Cardiac muscle cell (in vitro differentiated cells and primary cell): ENCODE results near the gene LRFN3. TPM values are rescaled to one million over a fixed set of nuclear protein-coding genes. Genes with fewer than 3 reads are reported as not detected.

ENCODE experiments used
- DNase-seq, 2 donors: peaks; one replicate each; pipeline versions ENCODE4 v3.0.0 to v3.0.0-alpha.2; 2010 to 2017; ENCODE audit warnings: low read depth in 1 of 2, low spot score in 1 of 2
- H3K27ac ChIP-seq: fragments of 200-600 bp; sonication (generic); 2 replicates; pipeline ENCODE4 v1.5.1; 2016
- H3K27me3 ChIP-seq: fragments of 200-600 bp; sonication (generic); 2 replicates; pipeline ENCODE4 v1.6.0; 2016; ENCODE audit warnings: control low read depth
- H3K36me3 ChIP-seq: fragments of 200-600 bp; sonication (generic); 2 replicates; pipeline ENCODE4 v1.5.1; 2016; ENCODE audit warnings: control low read depth
- H3K4me1 ChIP-seq: fragments of 200-600 bp; sonication (generic); 2 replicates; pipeline ENCODE4 v1.8.1; 2017; ENCODE audit warnings: low read depth, mild to moderate bottlenecking, mixed run types
- H3K4me3 ChIP-seq: fragments of 200-600 bp; sonication (generic); 2 replicates; pipeline ENCODE4 v1.5.1; 2016; ENCODE audit warnings: mild to moderate bottlenecking
- H3K9me3 ChIP-seq: fragments of 200-600 bp; sonication (generic); 2 replicates; pipeline ENCODE4 v1.5.1; 2017; ENCODE audit warnings: low read depth, mild to moderate bottlenecking, control low read depth
- CTCF ChIP-seq: IDR thresholded peaks from 2 replicates; pipeline ENCODE4 v1.5.1; 2012; ENCODE audit warnings: low read depth, mild to moderate bottlenecking, low read length
- polyA plus RNA-seq: library from polyadenylated mRNA; unstranded; fragments of >200 nt; fragmentation: Nextera tagmentation; extraction: Ambion mirVana; gene quantifications from 2 replicates; pipeline ENCODE4 v1.2.1, GENCODE V29; 2016
- total RNA-seq: library from RNA; depleted of rRNA; stranded (reverse); fragments of >200 nt; gene quantifications from 2 replicates; pipeline ENCODE4 v1.2.3, GENCODE V29; 2016

Gene LRFN3
- total and polyA plus RNA-seq, 2 experiments from 2014 or later, result 14.3 to 16.0 TPM

GRCh38 chr19:35894342-35894741 lies 41.8 kb upstream of the LRFN3 start:
- Histone ChIP-seq H3K27ac (no peak overlapping the region), H3K9me3 (no peaks in the 10 kb centered on the region), H3K36me3 (peaks cover 12% of the 10 kb centered on the region), H3K27me3 (no peaks in the 10 kb centered on the region), H3K4me3 (no peak overlapping the region), H3K4me1 (no peaks in the 10 kb centered on the region)
- DNase-seq, result no peak
- TF ChIP-seq CTCF, result no peak

GRCh38 chr19:35895911-35896642 lies 40.1 kb upstream of the LRFN3 start:
- DNase-seq, result no peak
- no peaks in the 10 kb centered on the region for H3K27me3 ChIP-seq

GRCh38 chr19:35896643-35897040 lies 39.5 kb upstream of the LRFN3 start:
- H3K27ac ChIP-seq, result no peak overlapping the region
- H3K36me3 ChIP-seq, result peaks cover 6% of the 10 kb centered on the region
- no peaks in the 10 kb centered on the region for H3K27me3 ChIP-seq
- DNase-seq, result no peak
- no peaks in the 10 kb centered on the region for H3K9me3 ChIP-seq
- TF ChIP-seq CTCF, result no peak
- H3K4me1 ChIP-seq, result no peaks in the 10 kb centered on the region
- no peak overlapping the region for H3K4me3 ChIP-seq

More at GRCh38 chr19:35895911-35896642, 40.1 kb upstream of the LRFN3 start:
- TF ChIP-seq CTCF, result no peak
- peaks cover 6% of the 10 kb centered on the region for H3K36me3 ChIP-seq
- no peak overlapping the region for H3K4me3 ChIP-seq
- H3K27ac ChIP-seq, result no peak overlapping the region
- no peaks in the 10 kb centered on the region for H3K9me3 ChIP-seq
- no peaks in the 10 kb centered on the region for H3K4me1 ChIP-seq

GRCh38 chr19:35897706-35898451 lies 38.3 kb upstream of the LRFN3 start:
- no peak overlapping the region for H3K27ac ChIP-seq
- no peak for TF ChIP-seq CTCF
- H3K4me1 ChIP-seq, result no peaks in the 10 kb centered on the region
- DNase-seq, result no peak
- H3K4me3 ChIP-seq, result no peak overlapping the region
- H3K27me3 ChIP-seq, result no peaks in the 10 kb centered on the region
- no peaks in the 10 kb centered on the region for H3K9me3 ChIP-seq
- peaks cover 6% of the 10 kb centered on the region for H3K36me3 ChIP-seq

GRCh38 chr19:35898499-35898809 lies 37.7 kb upstream of the LRFN3 start:
- Histone ChIP-seq H3K36me3 (peaks cover 6% of the 10 kb centered on the region), H3K4me3 (peak overlapping the region; percentile 86), H3K27me3 (no peaks in the 10 kb centered on the region), H3K4me1 (no peaks in the 10 kb centered on the region), H3K9me3 (no peaks in the 10 kb centered on the region), H3K27ac (no peak overlapping the region)
- TF ChIP-seq CTCF, result no peak
- DNase-seq, result no peak
